Measurements from ENCODE around the gene EARS2.

- TF ChIP-seq EZH2 (IDR thresholded peaks at IDR 0.05; ENCODE audit: low read length, missing control alignments) (no peak), CTCF (conservative IDR thresholded peaks at IDR 0.05 in 1 of 2, IDR thresholded peaks at IDR 0.05 in 1 of 2; ENCODE audit: low read depth in 1 of 2, low read length in 2 of 2) (no peak)
Observed at GRCh38 chr16:23554536-23554935, 2.6 kb downstream of the EARS2 start.

All from fibroblast of lung (primary cell).